NCI-H748 treated with DMSO at 0.1 percent for 48 hours (cell line): ENCODE data around the gene SLC35F4.

Source experiments
- DNase-seq: peaks from one replicate; lab custom pipeline; 2025; lab: John Stamatoyannopoulos, UW

The SLC35F4 gene

DNA sequence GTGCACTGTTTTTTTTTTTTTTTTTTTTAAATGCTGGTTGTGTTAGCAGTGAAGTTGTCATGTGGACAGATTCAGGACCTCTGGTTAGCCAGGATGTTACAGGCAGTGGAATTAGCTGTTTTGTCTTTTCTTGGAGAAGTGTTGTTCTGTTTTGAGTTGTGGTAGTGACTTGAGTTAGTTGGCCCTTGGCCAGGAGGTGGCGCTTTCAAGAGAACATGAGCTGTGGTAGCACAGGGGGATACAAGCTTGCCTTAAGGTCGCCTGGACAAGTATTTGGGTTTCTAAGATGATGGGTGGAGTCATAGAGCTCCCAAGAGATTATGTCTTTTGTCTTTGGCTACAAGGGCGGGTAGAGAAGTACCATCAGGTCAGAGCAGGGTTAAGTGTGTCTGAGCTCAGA is 338.9 kb downstream of the SLC35F4 start:
- no peak for DNase-seq

DNA sequence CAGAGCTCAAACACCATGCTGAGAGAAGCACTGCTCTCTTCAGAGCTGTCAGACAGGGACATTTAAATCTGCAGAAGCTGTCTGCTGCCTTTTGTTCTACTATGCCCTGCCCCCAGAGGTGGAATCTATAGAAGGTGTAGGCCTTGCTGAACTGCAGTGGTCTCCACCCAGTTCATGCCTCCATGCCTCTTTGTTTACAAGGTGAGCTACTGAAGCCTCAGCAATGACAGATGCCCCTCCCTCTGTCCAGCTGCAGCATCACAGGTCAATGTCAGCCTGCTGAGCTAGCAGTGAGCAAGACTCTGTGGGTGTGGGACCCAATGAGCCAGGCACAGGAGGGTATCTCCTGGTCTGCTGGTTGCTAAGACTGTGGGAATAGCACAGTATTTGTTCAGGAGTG is 346.8 kb downstream of the SLC35F4 start:
- no peak for DNase-seq
